GM04504 (cell line): ENCODE measurements around the gene CENPU.
"Not testable (repeated sequence)": the region's sequence is repeated elsewhere in the genome, so short reads cannot be mapped to it uniquely, and the experiment has no call there.

Experiments
- DNase-seq: peaks from one replicate; pipeline ENCODE4 v3.0.0-alpha.2; 2012; ENCODE audit warnings: low read depth

CENPU gene

DNA sequence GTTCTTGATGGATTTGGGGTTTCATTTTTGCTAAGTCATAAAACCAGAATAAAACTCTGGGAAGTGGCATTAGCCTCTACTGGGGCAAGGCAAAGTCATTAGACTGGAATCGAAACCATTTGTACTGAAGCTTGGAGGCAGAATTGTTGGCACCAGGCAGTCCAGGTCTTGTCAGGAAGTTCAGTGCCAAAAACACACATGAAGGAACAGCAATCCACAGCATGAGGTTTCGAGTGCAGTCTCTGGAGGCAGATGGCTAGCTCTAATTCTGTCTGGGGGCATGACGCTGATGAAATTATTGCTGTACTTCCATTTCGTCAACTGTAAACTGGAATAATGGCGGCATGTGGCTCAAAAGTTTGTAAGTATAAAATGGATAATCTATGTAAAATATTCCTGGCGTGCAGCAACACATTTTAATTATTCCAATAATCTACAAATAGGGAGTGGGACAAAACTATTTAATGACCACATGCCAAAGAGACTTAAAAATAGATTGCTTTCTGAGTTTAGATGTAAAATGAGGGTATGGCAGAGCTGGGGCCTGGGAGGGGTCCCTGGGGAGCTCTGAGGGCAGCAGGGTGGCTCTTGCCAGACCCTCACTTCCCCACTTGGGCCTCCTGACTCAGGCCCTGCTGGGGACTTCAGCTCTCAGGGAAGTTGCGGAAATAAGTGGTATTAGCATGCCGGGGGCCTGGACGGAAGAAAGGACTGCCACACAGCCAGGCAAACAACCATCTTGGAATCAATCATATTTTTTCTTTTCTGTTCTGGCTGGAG lies 18.8 kb upstream of the CENPU start:
- DNase-seq: no peak

DNA sequence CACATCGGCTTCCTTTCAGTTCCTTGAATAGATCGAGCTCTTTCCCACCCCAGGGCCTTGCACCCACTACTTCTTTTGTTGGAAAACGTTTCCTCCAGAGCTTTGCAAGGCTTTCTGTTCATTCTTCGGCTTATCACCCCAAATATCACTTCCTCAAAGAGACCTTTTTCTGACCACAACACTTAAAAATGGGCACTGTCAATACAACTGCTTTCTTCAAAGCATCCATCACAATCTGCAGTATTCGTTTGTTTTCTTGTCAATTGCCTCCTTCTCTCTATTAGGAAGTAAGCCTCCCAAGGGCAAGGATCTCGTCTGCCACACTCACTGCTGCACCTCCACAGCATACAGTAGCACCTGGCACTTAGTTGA lies 17.7 kb upstream of the CENPU start:
- DNase-seq: no peak

DNA sequence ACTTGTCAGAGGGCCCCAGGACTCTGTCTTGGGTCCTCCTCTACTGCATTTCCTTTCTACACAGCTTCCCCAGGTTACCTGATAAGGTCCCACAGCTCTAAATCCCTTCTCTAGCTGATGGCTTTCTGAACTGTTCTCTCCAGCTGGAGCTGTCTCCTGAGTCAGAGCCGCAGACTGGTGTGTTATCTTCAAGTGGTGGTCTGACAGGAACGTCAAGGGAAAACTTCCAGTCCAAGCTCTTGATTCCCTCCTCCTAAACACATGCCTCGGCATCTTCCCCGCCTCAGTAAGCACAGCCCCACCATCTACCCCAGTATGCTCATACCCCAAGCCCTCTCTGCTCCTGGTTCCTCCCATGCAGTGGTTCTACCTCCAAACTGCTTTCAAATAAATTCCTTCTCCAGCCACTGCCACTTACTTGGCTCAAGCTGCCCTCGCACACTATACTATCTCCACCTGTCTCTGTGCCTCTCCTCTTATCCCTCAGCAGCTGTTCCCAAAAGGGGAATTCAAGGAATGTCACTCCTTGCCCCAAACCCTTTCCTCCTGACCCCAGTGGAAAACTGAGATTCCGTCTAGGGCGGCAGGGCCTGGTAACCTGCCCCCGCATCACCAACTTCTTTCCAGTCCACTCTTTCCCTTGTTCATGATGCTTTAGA lies 17.2 kb upstream of the CENPU start:
- no peak for DNase-seq

DNA sequence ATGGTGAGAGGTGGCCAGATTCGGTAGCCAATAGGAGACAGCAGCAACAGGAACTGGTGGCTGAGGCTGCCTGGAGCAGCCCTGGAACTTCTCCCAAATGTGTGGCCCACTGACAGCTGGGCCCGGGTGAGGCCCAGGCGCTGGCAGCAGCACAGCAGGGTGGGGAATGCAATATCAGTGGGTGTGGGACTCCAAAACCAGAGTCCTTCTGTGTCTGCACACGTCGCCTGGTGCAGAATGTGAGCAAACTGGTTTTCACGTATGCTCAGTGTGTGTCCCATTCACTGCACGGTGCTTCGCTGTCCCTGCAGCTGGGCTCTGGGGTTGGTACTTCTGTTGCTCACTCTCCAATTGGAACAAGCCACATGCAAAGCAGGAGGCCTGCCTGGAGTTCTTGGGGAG lies 14.4 kb upstream of the CENPU start:
- DNase-seq: no peak

DNA sequence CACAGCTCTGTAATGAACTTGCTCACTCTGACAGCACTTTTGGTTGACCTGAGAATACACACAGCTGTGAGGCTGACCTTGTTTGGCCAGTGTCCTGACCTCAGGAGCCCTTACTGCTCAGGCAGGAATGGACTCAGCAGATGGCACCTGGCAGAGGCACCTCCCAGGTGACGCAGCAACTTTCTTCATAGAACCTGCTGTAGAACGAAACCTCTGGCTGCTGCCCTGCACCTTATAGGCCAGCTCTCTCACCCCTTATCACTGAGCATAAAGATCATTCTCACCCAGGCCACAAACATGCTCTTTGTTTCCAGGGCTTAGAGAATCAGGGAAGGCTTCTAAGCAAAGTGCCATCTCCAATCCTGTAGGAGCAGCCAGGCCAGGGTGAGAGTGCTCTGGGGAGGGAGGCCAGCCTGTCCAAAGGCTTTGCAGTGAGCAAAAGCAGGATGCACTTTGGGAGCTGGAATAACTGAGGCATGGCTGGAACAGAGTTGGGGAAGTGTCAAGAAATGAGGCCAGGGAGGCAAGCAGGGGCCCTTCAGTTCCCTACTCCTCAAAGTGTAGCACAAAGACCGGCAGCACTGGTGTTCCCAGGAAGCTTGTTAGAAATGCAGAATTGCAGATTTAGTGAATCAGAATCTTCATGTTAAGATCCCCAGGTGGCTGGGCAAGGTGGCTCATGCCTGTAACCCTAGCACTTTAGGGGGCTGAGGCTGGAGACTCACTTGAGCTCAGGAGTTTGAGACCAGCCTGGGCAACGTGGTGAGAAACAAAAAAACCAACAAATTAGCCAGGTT lies 13.3 kb upstream of the CENPU start:
- DNase-seq: no peak

DNA sequence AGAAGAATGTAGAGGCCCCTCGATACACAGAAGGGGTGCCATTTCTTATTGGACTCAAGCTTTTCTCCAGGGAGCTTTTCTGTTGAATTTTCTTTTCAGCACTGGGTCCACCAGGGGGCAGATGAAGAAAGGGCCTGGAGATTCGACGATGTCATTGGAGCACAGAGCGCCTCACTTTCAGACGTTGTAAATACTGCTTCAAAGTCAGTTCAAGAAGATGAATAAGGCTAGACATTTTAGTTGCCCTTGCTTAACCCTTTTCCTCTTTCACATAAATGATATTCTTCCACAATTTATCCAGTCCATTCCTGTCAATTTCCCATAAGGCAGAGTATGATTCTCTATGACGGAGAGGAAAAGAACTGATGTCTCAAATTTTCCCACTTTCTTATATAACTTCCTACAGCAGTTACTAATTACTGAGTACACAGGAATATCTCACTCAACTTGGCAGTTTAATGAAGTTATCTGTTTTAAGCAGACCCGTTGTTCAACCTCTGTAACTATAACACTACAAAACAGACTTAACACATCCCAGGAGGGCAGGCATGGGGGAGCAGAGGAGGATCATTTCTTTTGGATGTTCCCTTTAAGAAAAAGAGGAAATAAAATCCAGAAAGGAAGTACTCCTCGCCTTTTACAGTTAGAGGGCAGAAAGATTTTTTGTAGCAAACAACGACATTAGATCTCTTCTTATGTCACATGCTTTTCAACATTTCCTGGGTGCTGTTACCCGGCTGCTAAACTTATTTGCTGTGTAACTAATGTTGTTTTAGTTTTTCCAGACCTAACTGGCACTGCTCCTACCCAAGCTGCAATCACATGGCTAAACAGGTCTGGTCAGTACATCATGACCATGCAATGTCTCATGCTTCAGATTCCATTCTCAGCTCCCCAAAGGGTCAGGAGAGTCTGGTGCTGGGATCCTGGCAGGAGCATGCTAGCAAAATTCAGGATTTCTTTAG lies 12.2 kb upstream of the CENPU start:
- peak; percentile 71 for DNase-seq

DNA sequence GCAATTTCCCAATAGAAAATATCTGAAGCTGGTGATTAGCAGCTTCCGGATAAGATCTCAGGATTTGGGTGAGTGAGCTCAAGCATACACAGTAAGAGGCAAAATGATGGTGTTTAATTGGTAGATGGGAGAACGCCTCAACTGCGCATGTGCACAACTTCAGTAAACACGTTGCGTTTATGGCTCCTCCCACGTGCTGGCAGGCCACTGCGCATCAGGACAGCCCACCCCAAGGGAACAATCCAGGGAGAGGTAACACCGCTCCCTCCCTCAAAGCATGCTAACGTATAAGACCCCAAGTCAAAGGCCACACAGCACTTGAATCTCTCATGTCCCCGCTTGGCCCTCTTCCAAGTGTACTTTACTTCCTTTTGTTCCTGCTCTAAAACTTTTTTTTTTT lies 10.3 kb upstream of the CENPU start:
- no peak for DNase-seq

DNA sequence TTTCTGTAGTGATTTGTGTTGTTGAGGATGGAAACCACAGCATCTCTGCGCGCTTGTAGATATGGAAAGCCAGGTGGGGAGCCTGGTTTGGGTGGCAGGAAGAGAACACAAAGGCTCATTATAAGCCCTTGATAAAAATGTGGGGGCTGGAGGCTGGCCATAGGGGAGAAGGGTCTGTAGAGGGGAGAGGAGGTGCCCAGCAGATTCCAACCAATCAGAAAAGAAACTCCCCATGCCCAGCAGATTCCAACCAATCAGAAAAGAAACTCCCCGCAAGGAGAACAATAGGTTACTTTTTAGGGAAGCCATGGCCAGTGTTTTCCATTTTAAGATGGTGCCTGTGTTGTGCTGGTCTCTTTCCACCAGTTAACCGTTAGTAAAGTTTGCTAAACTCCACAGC lies 9.8 kb upstream of the CENPU start:
- no peak for DNase-seq

DNA sequence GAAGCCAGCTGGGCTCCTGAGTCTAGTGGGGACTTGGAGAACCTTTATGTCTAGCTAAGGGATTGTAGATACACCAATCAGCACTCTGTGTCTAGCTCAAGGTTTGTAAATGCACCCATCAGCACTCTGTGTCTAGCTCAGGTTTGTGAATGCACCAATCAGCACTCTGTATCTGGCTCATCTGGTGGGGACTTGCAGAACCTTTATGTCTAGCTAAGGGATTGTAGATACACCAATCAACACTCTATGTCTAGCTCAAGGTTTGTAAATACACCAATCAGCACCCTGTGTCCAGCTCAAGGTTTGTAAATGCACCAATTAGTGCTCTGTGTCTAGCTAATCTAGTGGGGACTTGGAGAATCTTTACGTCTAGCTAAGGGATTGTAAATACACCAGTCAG lies 7.8 kb upstream of the CENPU start:
- not testable (repeated sequence) for DNase-seq

DNA sequence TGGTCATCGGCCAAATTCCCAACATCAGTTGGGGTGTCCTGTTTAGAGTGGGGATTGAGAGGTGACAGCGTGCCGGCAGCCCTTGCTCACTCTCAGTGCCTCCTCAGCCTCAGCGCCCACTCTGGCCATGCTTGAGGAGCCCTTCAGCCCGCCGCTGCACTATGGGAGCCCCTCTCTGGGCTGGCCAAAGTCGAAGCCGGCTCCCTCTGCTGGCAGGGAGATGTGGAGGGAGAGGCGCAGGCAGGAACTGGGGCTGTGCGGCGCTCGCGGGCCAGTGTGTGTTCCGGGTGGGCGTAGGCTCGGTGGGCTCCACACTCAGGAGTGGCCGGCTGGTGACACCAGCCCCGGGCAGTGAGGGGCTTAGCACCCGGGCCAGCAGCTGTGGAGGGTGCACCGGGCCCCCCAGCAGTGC lies 7.1 kb upstream of the CENPU start:
- no peak for DNase-seq

DNA sequence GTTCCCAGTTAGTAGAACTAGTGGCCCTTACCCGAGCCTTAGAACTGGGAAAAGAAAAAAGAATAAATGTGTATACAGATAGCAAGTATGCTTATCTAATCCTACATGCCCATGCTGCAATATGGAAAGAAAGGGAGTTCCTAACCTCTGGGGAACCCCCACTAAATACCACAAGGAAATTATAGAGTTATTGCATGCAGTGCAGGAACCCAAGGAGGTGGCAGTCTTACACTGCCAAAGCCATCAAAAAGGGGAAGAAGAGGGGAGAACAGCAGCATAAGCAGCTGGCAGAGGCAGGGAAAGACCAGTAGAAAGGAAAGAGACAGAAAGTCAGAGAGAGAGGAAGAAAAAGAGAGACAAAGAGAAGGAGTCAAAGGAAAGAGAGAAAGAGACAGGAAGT lies 5.7 kb upstream of the CENPU start:
- DNase-seq: not testable (repeated sequence)

DNA sequence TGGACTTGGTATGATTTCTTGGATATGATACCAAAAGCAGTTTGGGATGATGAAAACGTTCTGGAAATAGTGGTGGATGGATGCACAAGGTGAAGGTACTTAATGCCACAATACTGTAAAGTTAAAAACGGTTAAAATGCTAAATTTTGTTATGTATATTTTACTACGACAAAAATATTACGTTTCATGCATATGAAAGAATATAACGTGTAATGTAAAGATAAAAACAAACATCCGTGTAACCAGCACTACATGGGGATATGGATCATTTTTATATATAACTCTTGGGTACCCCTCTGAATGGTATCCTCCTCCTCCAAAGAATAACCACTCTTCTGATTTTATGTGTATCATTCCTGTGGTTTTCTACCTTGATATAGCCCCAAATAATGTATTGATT lies 862 bp upstream of the CENPU start:
- no peak for DNase-seq

DNA sequence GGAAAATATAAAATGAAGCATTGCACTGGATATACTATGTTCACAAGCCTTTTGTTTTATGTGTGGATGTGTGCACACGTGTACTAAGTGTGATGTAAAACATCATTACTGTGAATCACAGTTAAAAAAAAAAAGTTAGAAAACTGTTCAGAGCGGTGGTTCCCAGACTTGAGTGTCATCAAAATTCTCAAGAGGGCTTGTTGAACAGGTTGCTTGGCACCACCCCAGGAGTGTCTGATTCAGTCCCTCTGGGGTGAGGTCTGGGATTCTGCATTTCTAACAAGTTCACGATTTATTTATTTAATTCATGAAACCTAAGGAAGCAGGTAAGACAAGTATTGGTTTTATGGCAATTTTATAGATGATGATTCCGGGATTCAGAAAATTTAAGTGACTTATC lies 1.8 kb downstream of the CENPU start:
- DNase-seq: no peak

DNA sequence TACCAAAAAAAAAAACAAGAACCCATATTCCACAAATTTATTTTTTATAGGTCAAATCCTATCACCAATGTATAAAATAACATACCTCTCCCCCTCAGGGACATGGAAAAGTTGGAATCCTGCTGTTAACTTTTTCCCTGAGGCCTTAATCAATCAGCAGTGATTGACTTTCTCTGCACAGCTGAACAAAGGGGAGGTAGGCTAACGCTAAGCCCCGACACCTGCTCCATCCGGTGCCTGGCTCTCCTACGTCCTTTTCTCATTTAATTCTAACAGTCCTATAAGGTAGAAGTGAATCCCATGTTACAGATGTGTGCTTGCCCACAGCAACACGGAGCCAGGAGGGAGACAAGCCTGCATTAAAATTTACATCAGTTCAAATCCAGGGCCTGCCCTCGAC lies 2.8 kb downstream of the CENPU start:
- DNase-seq: no peak

DNA sequence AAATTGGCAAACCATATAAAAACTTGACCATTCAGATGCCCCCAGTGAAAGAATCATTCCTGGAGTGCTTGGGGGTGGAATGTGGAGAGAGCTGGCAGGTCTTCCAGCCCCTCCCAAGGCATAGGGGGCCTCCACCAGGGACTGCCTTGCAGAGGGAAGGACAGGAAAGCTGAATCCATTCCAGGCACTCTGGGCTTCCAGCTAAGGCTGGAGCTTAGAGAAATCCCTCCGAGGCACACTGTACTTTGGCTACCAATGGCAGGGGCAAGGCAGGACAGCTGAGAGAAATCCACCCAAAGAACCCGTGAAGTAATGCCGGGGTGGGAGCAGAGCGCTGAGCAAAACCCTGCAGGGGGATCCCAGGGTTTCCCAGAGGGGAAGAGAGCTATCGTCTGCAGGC lies 4.0 kb downstream of the CENPU start:
- DNase-seq: no peak

DNA sequence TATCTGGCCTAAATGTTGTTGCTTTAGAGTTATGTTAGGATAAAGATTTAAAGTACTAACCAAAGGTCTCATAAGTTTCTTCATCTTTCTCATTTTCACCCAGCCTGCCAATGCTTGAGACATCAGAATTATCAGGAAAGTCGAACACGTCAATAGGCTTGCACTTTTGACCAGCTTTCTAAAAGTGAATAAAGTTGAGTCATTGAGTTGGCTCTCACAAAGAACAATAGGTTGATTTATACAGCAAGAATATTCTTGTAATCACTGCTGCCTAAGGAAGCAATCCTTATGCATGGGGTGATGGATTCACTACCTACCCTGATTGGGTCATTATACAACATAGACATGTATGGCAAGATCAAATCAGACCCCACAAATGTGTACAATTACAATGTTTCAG lies 5.0 kb downstream of the CENPU start:
- DNase-seq: no peak

DNA sequence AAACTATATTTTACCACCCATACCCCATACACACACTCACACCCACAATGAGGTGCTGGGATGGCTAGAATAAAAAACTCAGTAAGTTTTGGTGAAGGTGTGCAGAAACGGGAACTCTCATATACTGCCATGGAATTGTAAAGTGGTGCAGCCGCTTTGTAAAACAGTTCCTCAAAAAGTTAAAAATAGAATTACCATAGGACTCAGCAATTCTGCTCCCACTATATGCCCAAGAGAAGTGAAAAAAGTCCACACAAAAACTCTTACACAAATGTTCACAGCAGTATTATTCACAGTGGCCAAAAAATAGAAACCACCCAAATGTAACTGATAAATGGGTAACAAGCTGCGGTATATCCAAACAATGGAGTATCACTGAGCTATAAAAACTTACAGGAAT lies 6.5 kb downstream of the CENPU start:
- no peak for DNase-seq

DNA sequence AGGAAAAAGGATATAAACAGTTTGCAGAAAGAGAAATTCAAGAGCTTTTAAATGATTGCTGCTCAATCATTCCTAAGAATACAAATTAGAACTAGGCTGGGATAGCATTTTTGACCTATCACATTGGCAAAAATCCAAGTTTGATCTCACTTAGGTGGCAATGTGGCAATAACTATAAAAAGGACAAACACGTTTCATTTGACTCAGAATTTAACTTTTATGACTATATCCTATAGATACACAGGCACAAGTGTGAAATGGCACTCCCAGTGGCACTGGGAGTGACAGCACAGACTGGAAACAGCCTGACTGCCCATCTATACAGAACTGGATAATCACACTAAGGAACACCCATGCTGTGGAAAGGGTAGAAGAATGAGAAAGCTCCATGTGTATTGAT lies 11.1 kb downstream of the CENPU start:
- DNase-seq: no peak

DNA sequence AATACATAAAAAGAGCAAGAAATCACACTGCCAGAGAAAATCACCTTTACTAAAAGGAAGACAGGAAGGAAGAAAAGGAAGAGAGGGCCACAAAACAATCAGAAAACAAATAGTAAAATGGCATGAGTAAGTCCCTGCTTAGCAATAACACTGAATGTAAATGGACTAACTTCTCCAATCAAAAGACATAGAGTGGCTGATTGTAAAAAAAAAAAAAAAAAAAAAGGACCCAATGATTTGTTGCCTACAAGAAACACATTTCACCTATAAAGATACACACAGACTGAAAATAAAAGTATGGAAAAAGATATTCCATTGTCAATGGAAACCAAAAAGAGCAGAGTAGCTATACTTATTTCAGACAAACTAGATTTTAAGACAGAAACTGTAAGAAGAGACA lies 12.6 kb downstream of the CENPU start:
- DNase-seq: no peak

DNA sequence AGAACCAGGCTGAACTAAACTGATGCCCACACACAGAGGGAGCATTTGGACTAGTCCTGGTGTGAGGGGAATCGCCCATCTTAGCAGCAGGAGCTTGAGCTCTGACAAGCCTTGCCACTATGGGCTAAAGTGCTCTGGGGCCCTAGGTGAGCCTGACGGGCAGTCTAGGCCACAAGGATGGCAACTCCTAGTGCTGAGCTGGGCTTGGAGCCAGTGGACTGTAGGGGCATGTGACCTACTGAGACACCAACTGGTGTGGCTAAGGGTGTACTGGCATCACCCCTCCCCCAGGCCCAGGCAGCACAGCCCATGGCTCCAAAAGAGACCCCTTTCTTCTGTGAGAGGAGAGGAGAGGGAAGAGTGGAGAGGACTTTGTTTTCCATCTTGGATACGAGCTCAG lies 14.5 kb downstream of the CENPU start:
- DNase-seq: no peak

DNA sequence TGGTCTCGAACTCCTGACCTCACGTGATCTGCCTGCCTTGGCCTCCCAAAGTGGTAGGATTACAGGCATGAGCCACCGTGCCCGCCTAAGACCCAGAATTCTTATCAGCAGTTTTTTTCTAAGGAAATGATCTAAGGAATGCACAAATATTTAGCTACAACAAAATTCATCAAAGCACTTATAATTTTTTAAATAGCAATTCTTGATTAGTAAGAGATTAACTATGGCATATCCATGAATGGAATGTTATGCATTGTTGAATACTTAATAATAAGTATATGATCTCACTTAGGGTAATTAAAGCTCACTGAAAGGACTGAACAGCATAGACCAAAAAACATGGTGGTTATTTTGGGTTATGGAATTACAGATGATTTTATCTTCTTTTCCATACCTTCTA lies 18.4 kb downstream of the CENPU start:
- DNase-seq: no peak

DNA sequence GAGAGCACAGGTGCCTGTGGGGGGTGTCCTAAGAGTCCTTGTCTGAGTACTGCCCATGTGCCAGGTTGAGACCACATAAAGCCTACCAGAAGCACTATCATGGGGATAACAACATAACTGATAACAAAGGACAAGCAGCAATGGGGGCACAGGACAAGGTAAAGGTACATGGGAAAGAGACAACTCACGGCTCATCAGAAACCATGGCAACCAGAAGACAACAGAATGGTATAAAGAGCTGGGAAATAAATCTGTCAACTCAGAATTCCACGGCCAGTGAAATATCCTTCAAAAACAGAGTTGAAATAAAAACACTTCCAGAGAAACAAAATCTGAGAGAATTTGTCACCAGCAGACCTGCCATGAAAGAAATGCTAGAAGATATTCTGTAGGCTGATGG lies 20.0 kb downstream of the CENPU start:
- no peak for DNase-seq
